GM12878 (cell line): ENCODE data around the gene DMRTB1. TPM values are rescaled to one million over a fixed set of nuclear protein-coding genes. Genes with fewer than 3 reads are reported as not detected.

Experiments used
- ATAC-seq: fragments of 200-7000 bp; cut with Tn5 transposase; 3 replicates; pipeline ENCODE4 v1.9.1; 2020; ENCODE audit warnings: mild to moderate bottlenecking, moderate library complexity
- BruUV-seq: library from RNA; stranded (reverse); fragments of 400-500 nt; replicated peaks from 2 replicates; lab custom pipeline; 2021; lab: Mats Ljungman, UMichigan
- CTCF ChIA-PET: fragments of 300-600 bp; sonication (Branson Sonifier 250); formaldehyde crosslinking; extraction: SDS; loops from one replicate; lab custom pipeline; 2021; ENCODE audit warnings: inconsistent platforms; lab: Yijun Ruan, JAX
- POLR2A ChIA-PET: fragments of 350-600 bp; formaldehyde crosslinking; extraction: SDS; loops from one replicate; lab custom pipeline; 2021; ENCODE audit warnings: inconsistent platforms; lab: Charles Lee
- RAD21 ChIA-PET: fragments of 300-600 bp; sonication (Branson Sonifier 250); formaldehyde crosslinking; loops from one replicate; lab custom pipeline; 2023; ENCODE audit warnings: antibody characterized with exemption; ENCODE audit not compliant: unreplicated experiment; lab: Charles Lee
- SMC1A ChIA-PET: fragments of 300-600 bp; sonication (Branson Sonifier 250); formaldehyde crosslinking; loops from one replicate; lab custom pipeline; 2023; ENCODE audit not compliant: unreplicated experiment, uncharacterized antibody; lab: Charles Lee
- DNase-seq: peaks from one replicate; pipeline ENCODE4 v3.0.0-alpha.2; 2011; ENCODE audit warnings: low read depth, low spot score
- FAIRE-seq: peaks from 3 replicates; lab custom pipeline; 2011; peaks lifted over from hg19 to GRCh38; lab: Jason Lieb, UNC
- H2AFZ ChIP-seq: 2 replicates; pipeline ENCODE4 v1.6.0; 2011; ENCODE audit warnings: low read depth, low read length, control low read depth; ENCODE audit not compliant: control insufficient read depth
- H3K27ac ChIP-seq: 2 replicates; pipeline ENCODE4 v1.5.1; 2011; ENCODE audit warnings: control low read depth; ENCODE audit not compliant: control insufficient read depth, insufficient read depth
- H3K27me3 ChIP-seq, 2 experiments: replicated peaks in 1 of 2; 2 replicates each; pipeline versions ENCODE4 v1.6.0 to v1.6.1; 2011; ENCODE audit warnings: low read length in 1 of 2; ENCODE audit not compliant: control insufficient read depth in 2 of 2, insufficient read depth in 2 of 2
- H3K36me3 ChIP-seq, 2 experiments: 2 replicates each; pipeline ENCODE4 v1.5.1; 2011; ENCODE audit warnings: low read length in 1 of 2; ENCODE audit not compliant: control insufficient read depth in 2 of 2, insufficient read depth in 2 of 2
- H3K4me1 ChIP-seq: 2 replicates; pipeline ENCODE4 v1.6.1; 2011; ENCODE audit warnings: mild to moderate bottlenecking, low read length, moderate library complexity, mixed read lengths; ENCODE audit not compliant: control insufficient read depth, insufficient read depth
- H3K4me2 ChIP-seq: 2 replicates; pipeline ENCODE4 v1.6.0; 2011; ENCODE audit warnings: control low read depth; ENCODE audit not compliant: control insufficient read depth, insufficient read depth
- H3K4me3 ChIP-seq: fragments of 200-600 bp; sonication (generic); 2 replicates; pipeline ENCODE4 v1.5.1; 2016
- H3K79me2 ChIP-seq: 2 replicates; pipeline ENCODE4 v1.6.0; 2011; ENCODE audit warnings: low read length; ENCODE audit not compliant: control insufficient read depth, insufficient read depth
- H3K9ac ChIP-seq: 2 replicates; pipeline ENCODE4 v1.8.0; 2011; ENCODE audit warnings: low read length, control low read depth, mixed read lengths; ENCODE audit not compliant: control insufficient read depth, insufficient read depth
- H3K9me3 ChIP-seq: replicated peaks from 3 replicates; pipeline ENCODE4 v1.5.1; 2011; ENCODE audit warnings: mild to moderate bottlenecking, low read length; ENCODE audit not compliant: control insufficient read depth, insufficient read depth
- H4K20me1 ChIP-seq: 2 replicates; pipeline ENCODE4 v1.6.0; 2011; ENCODE audit not compliant: control insufficient read depth, insufficient read depth
- CTCF ChIP-seq, 3 experiments: IDR thresholded peaks in 2 of 3; conservative IDR thresholded peaks in 1 of 3; 2 replicates each; pipeline ENCODE4 v1.5.1; 2011; ENCODE audit warnings: low read depth in 3 of 3, low read length in 3 of 3, mild to moderate bottlenecking in 3 of 3, control low read depth in 2 of 3, moderate library complexity in 2 of 3, inconsistent platforms in 1 of 3, mixed read lengths in 1 of 3; ENCODE audit not compliant: control insufficient read depth in 2 of 3, insufficient read depth in 1 of 3; ENCODE audit errors: extremely low read depth in 1 of 3
- GATAD2B ChIP-seq: fragments of 450-650 bp; conservative IDR thresholded peaks from 2 replicates; pipeline ENCODE4 v1.6.1; 2017; ENCODE audit warnings: low read depth, mild to moderate bottlenecking, moderate library complexity
- NFYB ChIP-seq: IDR thresholded peaks from 2 replicates; pipeline ENCODE4 v1.6.1; 2011; ENCODE audit warnings: low read depth, mild to moderate bottlenecking, low read length, improper control_type of control experiment, moderate library complexity; ENCODE audit not compliant: insufficient read depth
- NR2F1 ChIP-seq: fragments of 450-650 bp; conservative IDR thresholded peaks from 2 replicates; pipeline ENCODE4 v1.6.1; 2017; ENCODE audit warnings: mild to moderate bottlenecking
- POLR2AphosphoS2 ChIP-seq: IDR thresholded peaks from 2 replicates; pipeline ENCODE4 v1.6.1; 2011; ENCODE audit warnings: low read depth, mild to moderate bottlenecking, low read length, improper control_type of control experiment, moderate library complexity
- WGBS: methylation state at CpG from one replicate; pipeline ENCODE4 v1.1.6; 2016; ENCODE audit warnings: low lambda C conversion rate; ENCODE audit not compliant: insufficient replicate concordance, insufficient coverage; ENCODE audit errors: missing lambda C conversion rate; 5-methylcytosine and 5-hydroxymethylcytosine counted together
- in situ Hi-C: fragments of 300-500 bp; cut with MboI; formaldehyde crosslinking; loops from 9 replicates; pipeline ENCODE4 v1.14.3; 2018; ENCODE audit warnings: mixed read lengths
- intact Hi-C: fragments of 100-400 bp; cut with micrococcal nuclease; formaldehyde crosslinking; loops from one replicate; pipeline ENCODE4 v1.14.2; 2022; ENCODE audit not compliant: unreplicated experiment
- polyA plus RNA-seq, 11 experiments: library from polyadenylated mRNA; depleted of rRNA in 4 of 11; unstranded in 6 of 11; stranded (reverse) in 5 of 11; fragments of >200 nt; fragmentation: Nextera tagmentation in 4 of 11; fragmentation: Illumina TruSeq in 1 of 11; extraction: Ambion mirVana in 4 of 11; extraction: Trizol in 1 of 11; gene quantifications; 1 replicate in 1 of 11; 2 replicates in 10 of 11; pipeline versions ENCODE4 v1.2.1 to v1.2.3, GENCODE V29; 2011 to 2016; ENCODE audit warnings: inconsistent platforms in 2 of 11, missing spikeins in 2 of 11, low read depth in 1 of 11
- total RNA-seq, 4 experiments: library from RNA; depleted of rRNA in 3 of 4; stranded (reverse); fragments of >200 nt in 3 of 4; fragmentation: Illumina TruSeq in 1 of 4; extraction: Trizol in 1 of 4; gene quantifications; 2 replicates each; pipeline versions ENCODE4 v1.2.1 to v1.2.3, GENCODE V29; 2013 to 2021
- TF ChIP-seq, protein P1 (sequence below): IDR thresholded peaks from 2 replicates; pipeline ENCODE4 v1.6.1; 2012; ENCODE audit warnings: improper control_type of control experiment, low read depth, low read length; ENCODE audit not compliant: insufficient replicate concordance
- TF ChIP-seq, protein P2 (sequence below): IDR thresholded peaks from 2 replicates; pipeline ENCODE4 v1.6.1; 2011; ENCODE audit warnings: low read depth, low read length, improper control_type of control experiment, borderline replicate concordance

DMRTB1 gene
- total and polyA plus RNA-seq, 10 of the 15 experiments (the other 5 are each of a cell fraction or from before 2014, with no cell fraction given), result not detected

DNA sequence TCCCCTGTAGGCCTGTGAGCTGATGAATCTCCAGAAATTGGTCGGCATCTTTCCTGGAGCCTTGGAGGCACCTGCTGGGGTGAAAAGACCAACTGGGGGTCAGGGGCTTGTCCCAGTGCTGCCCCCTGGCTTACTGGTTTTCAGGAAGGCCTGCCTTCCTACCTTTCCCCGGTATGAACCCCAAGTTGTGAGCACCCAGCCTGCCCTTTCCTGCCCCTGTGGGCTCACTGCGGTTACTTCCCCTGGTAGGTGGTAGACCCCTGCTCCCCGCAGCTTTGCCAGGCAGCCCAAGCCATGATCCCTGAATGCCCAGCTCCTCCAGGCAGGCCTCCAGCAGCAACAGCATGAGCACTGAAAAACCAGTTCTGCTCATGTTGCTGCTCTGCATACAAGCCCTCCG, 10.2 kb downstream of the DMRTB1 start:
- H3K27me3 ChIP-seq, result no peaks in the 10 kb centered on the region; a peak in 2 of 4 replicates
- no peaks in the 10 kb centered on the region for H3K36me3 ChIP-seq
- no peak overlapping the region for H3K9ac ChIP-seq
- H3K4me3 ChIP-seq, result no peak overlapping the region
- H3K9me3 ChIP-seq, result no peaks in the 10 kb centered on the region
- H3K27ac ChIP-seq, result no peak overlapping the region
- RAD21 ChIA-PET, result no interaction called here
- H3K79me2 ChIP-seq, result no peaks in the 10 kb centered on the region
- in situ Hi-C loops, result no loop called here
- TF ChIP-seq CTCF (IDR thresholded peaks at IDR 0.05 in 2 of 3, conservative IDR thresholded peaks at IDR 0.05 in 1 of 3; ENCODE audit: control insufficient read depth in 2 of 3, extremely low read depth in 1 of 3, insufficient read depth in 1 of 3, low read depth in 3 of 3, low read length in 3 of 3) (0 out of 6 replicates have a peak, but pooled peaks of 1 of the 3 experiments have one; percentile 1), POLR2AphosphoS2 (no peak)
- TF ChIP-seq, all 136 proteins: peak for 1
- BruUV-seq, result no TSS peak
- no peak for DNase-seq
- FAIRE-seq, result no peak
- ChIA-PET POLR2A (no interaction called here), SMC1A (interaction anchor here (1.0 kb wide), 1 partner anchor 106 kb away, joined by 3 read pairs; no protein-coding TSS in a partner anchor), CTCF (interaction anchor here (2.1 kb wide), 1 partner anchor 19 kb away, joined by 5 read pairs; no protein-coding TSS in a partner anchor)
- WGBS, result 60% methylated on average over 5 of the region's 5 CpGs
- intact Hi-C loops, result no loop called here
- no peak overlapping the region for H2AFZ ChIP-seq
- H3K4me1 ChIP-seq, result no peaks in the 10 kb centered on the region; the same call in 1 of the 2 replicates
- no peaks in the 10 kb centered on the region for H4K20me1 ChIP-seq
- no peak overlapping the region for H3K4me2 ChIP-seq
- no peak for ATAC-seq

GRCh38 chr1:53470155-53470554, 11.0 kb downstream of the DMRTB1 start:
- no peaks in the 10 kb centered on the region for H4K20me1 ChIP-seq
- H3K9ac ChIP-seq, result no peak overlapping the region
- intact Hi-C loops, result no loop called here
- no peak for TF ChIP-seq GATAD2B
- TF ChIP-seq, protein P1, sequence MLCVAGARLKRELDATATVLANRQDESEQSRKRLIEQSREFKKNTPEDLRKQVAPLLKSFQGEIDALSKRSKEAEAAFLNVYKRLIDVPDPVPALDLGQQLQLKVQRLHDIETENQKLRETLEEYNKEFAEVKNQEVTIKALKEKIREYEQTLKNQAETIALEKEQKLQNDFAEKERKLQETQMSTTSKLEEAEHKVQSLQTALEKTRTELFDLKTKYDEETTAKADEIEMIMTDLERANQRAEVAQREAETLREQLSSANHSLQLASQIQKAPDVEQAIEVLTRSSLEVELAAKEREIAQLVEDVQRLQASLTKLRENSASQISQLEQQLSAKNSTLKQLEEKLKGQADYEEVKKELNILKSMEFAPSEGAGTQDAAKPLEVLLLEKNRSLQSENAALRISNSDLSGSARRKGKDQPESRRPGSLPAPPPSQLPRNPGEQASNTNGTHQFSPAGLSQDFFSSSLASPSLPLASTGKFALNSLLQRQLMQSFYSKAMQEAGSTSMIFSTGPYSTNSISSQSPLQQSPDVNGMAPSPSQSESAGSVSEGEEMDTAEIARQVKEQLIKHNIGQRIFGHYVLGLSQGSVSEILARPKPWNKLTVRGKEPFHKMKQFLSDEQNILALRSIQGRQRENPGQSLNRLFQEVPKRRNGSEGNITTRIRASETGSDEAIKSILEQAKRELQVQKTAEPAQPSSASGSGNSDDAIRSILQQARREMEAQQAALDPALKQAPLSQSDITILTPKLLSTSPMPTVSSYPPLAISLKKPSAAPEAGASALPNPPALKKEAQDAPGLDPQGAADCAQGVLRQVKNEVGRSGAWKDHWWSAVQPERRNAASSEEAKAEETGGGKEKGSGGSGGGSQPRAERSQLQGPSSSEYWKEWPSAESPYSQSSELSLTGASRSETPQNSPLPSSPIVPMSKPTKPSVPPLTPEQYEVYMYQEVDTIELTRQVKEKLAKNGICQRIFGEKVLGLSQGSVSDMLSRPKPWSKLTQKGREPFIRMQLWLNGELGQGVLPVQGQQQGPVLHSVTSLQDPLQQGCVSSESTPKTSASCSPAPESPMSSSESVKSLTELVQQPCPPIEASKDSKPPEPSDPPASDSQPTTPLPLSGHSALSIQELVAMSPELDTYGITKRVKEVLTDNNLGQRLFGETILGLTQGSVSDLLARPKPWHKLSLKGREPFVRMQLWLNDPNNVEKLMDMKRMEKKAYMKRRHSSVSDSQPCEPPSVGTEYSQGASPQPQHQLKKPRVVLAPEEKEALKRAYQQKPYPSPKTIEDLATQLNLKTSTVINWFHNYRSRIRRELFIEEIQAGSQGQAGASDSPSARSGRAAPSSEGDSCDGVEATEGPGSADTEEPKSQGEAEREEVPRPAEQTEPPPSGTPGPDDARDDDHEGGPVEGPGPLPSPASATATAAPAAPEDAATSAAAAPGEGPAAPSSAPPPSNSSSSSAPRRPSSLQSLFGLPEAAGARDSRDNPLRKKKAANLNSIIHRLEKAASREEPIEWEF, result no peak
- TF ChIP-seq, protein P2, sequence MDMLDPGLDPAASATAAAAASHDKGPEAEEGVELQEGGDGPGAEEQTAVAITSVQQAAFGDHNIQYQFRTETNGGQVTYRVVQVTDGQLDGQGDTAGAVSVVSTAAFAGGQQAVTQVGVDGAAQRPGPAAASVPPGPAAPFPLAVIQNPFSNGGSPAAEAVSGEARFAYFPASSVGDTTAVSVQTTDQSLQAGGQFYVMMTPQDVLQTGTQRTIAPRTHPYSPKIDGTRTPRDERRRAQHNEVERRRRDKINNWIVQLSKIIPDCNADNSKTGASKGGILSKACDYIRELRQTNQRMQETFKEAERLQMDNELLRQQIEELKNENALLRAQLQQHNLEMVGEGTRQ, result no peak
- no peak for TF ChIP-seq NFYB
- TF ChIP-seq NR2F1, result no peak
- POLR2A ChIA-PET, result no interaction called here
- no peaks in the 10 kb centered on the region for H3K36me3 ChIP-seq
- DNase-seq (no peak), FAIRE-seq (no peak), ATAC-seq (no peak)
- in situ Hi-C loops, result no loop called here
- no TSS peak for BruUV-seq
- WGBS, result 71% methylated on average over 28 of the region's 28 CpGs
- SMC1A ChIA-PET, result no interaction called here
- RAD21 ChIA-PET, result no interaction called here
- CTCF ChIA-PET, result no interaction called here
- H3K4me2 ChIP-seq, result no peak overlapping the region
- peaks cover 0 to 3% of the 10 kb centered on the region in 2 experiments for H3K27me3 ChIP-seq
- no peak overlapping the region for H3K4me3 ChIP-seq
- no peak overlapping the region for H2AFZ ChIP-seq
- no peaks in the 10 kb centered on the region for H3K79me2 ChIP-seq
- no peak overlapping the region for H3K27ac ChIP-seq
- no peaks in the 10 kb centered on the region; the same call in 1 of the 2 replicates for H3K4me1 ChIP-seq
- H3K9me3 ChIP-seq, result no peaks in the 10 kb centered on the region
